Hepatocyte (in vitro differentiated cells): Measurements from ENCODE around the gene DDR1. TPM values are rescaled to one million over a fixed set of nuclear protein-coding genes. Genes with fewer than 3 reads are reported as not detected.
"Not testable (repeated sequence)": the region's sequence is repeated elsewhere in the genome, so short reads cannot be mapped to it uniquely, and the experiment has no call there.

Source experiments
- DNase-seq: peaks from one replicate; pipeline ENCODE4 v3.0.0-alpha.2; 2016; ENCODE audit warnings: low spot score
- H2AFZ ChIP-seq: fragments of 200-600 bp; sonication (generic); 2 replicates; pipeline ENCODE4 v1.6.0; 2016; ENCODE audit warnings: antibody characterized with exemption, mild to moderate bottlenecking
- H3K27ac ChIP-seq: fragments of 200-600 bp; sonication (generic); 2 replicates; pipeline ENCODE4 v1.5.1; 2016; ENCODE audit warnings: mild to moderate bottlenecking
- H3K27me3 ChIP-seq: fragments of 200-600 bp; sonication (generic); 2 replicates; pipeline ENCODE4 v1.6.1; 2016
- H3K36me3 ChIP-seq: fragments of 200-600 bp; sonication (generic); replicated peaks from 2 replicates; pipeline ENCODE4 v1.5.1; 2016; ENCODE audit warnings: low read depth; ENCODE audit not compliant: insufficient read depth
- H3K4me1 ChIP-seq: fragments of 200-600 bp; sonication (generic); 2 replicates; pipeline ENCODE4 v1.5.1; 2016; ENCODE audit warnings: mild to moderate bottlenecking, moderate library complexity; ENCODE audit not compliant: insufficient read depth
- H3K4me2 ChIP-seq: fragments of 200-600 bp; sonication (generic); 2 replicates; pipeline ENCODE4 v1.6.0; 2016
- H3K4me3 ChIP-seq: fragments of 200-600 bp; sonication (generic); 2 replicates; pipeline ENCODE4 v1.5.1; 2016; ENCODE audit warnings: mild to moderate bottlenecking
- H3K79me2 ChIP-seq: fragments of 200-600 bp; sonication (generic); 2 replicates; pipeline ENCODE4 v1.6.0; 2017; ENCODE audit warnings: mild to moderate bottlenecking
- H3K9me2 ChIP-seq: fragments of 200-600 bp; sonication (generic); replicated peaks from 2 replicates; pipeline ENCODE4 v1.6.0; 2017; ENCODE audit warnings: mild to moderate bottlenecking; ENCODE audit not compliant: insufficient read depth
- H3K9me3 ChIP-seq: fragments of 200-600 bp; sonication (generic); 2 replicates; pipeline ENCODE4 v1.5.1; 2016; ENCODE audit warnings: low read depth, mild to moderate bottlenecking
- H4K20me1 ChIP-seq: fragments of 200-600 bp; sonication (generic); 2 replicates; pipeline ENCODE4 v1.6.0; 2016; ENCODE audit warnings: mild to moderate bottlenecking; ENCODE audit not compliant: insufficient read depth, poor library complexity, severe bottlenecking
- EZH2 ChIP-seq: fragments of 200-600 bp; sonication (generic); IDR thresholded peaks from 2 replicates; pipeline ENCODE4 v1.6.1; 2016; ENCODE audit warnings: antibody characterized with exemption, mild to moderate bottlenecking, borderline replicate concordance
- EZH2phosphoT487 ChIP-seq: fragments of 200-600 bp; sonication (generic); IDR thresholded peaks from one replicate; pipeline ENCODE4 v1.6.1; 2018; ENCODE audit warnings: antibody characterized with exemption, mild to moderate bottlenecking, low read depth, moderate library complexity; ENCODE audit not compliant: unreplicated experiment, severe bottlenecking
- WGBS: methylation state at CpG from one replicate; pipeline ENCODE4 v1.1.6; 2016; ENCODE audit warnings: low lambda C conversion rate; ENCODE audit errors: missing lambda C conversion rate; 5-methylcytosine and 5-hydroxymethylcytosine counted together
- polyA plus RNA-seq: library from polyadenylated mRNA; unstranded; fragments of >200 nt; fragmentation: Nextera tagmentation; extraction: Ambion mirVana; gene quantifications from 2 replicates; pipeline ENCODE4 v1.2.1, GENCODE V29; 2016
- total RNA-seq: library from RNA; depleted of rRNA; stranded (reverse); fragments of >200 nt; gene quantifications from 2 replicates; pipeline ENCODE4 v1.2.3, GENCODE V29; 2014
- TF ChIP-seq, protein P1 (sequence below): fragments of 200-600 bp; sonication (generic); IDR thresholded peaks from 2 replicates; pipeline ENCODE4 v1.5.1; 2016; ENCODE audit warnings: antibody characterized with exemption, mild to moderate bottlenecking; ENCODE audit not compliant: poor library complexity

DDR1 gene
- total and polyA plus RNA-seq, 2 experiments from 2014 or later, result 94.4 TPM

DNA sequence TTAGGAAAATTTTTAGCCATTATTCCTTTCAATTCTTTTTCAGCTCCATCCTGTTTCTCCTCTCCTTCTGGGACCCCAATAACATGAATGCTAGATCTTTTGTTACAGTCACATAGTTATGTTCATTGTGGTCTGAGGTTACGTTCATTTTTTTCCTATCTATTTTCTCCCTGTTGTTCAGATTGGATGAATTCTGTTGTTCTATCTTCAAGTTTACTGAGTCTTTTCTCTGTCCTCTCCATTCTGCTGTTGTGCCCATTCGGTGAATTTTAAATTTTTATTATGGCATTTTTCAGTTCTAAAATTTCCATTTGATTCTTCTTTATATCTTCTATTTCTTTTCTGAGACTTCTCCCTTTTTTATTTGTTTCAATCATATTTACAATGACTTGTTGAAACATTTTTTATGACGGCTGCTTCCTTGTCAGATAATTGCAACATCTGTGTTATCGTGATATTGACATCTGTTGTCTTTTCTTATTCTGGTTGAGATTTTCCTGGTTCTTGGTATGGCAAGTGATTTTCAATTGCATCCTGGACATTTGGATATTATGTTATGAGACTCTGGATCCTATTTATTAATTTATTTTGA is 12.6 kb upstream of the DDR1 start:
- Histone ChIP-seq H3K4me3 (no peak overlapping the region), H4K20me1 (no peaks in the 10 kb centered on the region), H3K36me3 (no peaks in the 10 kb centered on the region), H3K9me2 (no peaks in the 10 kb centered on the region), H3K9me3 (no peaks in the 10 kb centered on the region), H3K4me2 (no peak overlapping the region), H2AFZ (no peak overlapping the region), H3K4me1 (no peaks in the 10 kb centered on the region), H3K27me3 (no peaks in the 10 kb centered on the region), H3K79me2 (no peaks in the 10 kb centered on the region), H3K27ac (no peak overlapping the region)
- DNase-seq, result no peak
- WGBS, result 72% methylated on average over 4 of the region's 4 CpGs
- TF ChIP-seq, protein P1, sequence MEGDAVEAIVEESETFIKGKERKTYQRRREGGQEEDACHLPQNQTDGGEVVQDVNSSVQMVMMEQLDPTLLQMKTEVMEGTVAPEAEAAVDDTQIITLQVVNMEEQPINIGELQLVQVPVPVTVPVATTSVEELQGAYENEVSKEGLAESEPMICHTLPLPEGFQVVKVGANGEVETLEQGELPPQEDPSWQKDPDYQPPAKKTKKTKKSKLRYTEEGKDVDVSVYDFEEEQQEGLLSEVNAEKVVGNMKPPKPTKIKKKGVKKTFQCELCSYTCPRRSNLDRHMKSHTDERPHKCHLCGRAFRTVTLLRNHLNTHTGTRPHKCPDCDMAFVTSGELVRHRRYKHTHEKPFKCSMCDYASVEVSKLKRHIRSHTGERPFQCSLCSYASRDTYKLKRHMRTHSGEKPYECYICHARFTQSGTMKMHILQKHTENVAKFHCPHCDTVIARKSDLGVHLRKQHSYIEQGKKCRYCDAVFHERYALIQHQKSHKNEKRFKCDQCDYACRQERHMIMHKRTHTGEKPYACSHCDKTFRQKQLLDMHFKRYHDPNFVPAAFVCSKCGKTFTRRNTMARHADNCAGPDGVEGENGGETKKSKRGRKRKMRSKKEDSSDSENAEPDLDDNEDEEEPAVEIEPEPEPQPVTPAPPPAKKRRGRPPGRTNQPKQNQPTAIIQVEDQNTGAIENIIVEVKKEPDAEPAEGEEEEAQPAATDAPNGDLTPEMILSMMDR, result no peak
- TF ChIP-seq EZH2 (no peak), EZH2phosphoT487 (no peak)

DNA sequence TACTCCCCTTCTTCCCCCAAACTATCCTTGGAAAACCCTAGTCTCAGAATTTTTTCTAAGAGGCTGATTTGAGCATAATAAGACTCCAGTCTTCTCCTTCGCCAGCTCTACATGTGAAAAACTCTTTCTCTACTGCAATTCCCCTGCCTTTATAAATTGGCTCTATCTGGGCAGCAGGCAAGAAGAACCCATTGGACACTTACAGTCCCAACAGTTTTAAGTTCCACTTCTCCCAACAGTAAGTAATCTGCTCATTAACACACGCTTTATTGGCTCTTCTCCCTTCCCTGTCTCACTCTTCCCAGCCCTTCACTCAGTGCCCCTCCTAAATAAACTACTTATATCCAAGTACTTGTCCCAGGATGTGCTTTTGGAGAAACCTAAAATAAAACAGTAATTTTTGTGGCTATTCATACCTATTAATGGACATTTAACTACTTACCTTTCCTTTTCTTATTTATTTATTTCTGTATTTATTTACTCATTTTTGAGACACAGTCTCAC is 11.1 kb upstream of the DDR1 start:
- TF ChIP-seq, protein P1, result no peak
- TF ChIP-seq EZH2 (no peak), EZH2phosphoT487 (no peak)
- Histone ChIP-seq H3K4me2 (no peak overlapping the region), H3K9me2 (no peaks in the 10 kb centered on the region), H4K20me1 (no peaks in the 10 kb centered on the region), H3K27ac (no peak overlapping the region), H3K4me1 (peaks cover 12% of the 10 kb centered on the region), H3K4me3 (no peak overlapping the region), H3K36me3 (no peaks in the 10 kb centered on the region), H3K27me3 (no peaks in the 10 kb centered on the region), H3K79me2 (no peaks in the 10 kb centered on the region), H2AFZ (no peak overlapping the region), H3K9me3 (no peaks in the 10 kb centered on the region)
- 95% methylated on average over 2 of the region's 2 CpGs for WGBS
- DNase-seq, result no peak

DNA sequence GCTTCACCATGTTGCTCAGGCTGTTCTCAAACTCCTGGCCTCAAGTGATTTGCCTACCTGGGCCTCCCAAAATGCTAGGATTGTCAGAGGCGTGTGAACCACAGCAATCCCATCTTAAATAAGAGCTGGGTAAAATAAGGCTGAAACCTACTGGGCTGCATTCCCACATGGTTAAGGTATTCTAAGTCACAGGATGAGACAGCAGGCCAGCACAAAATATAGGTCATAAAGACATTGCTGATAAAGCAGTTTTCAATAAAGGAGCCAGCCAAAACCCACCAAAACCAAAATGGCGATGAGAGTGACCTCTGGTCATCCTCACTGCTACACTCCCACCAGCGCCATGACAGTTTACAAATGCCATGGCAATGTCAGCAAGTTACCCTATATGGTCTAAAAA is 10.5 kb upstream of the DDR1 start:
- 98% methylated on average over 3 of the region's 3 CpGs for WGBS
- not testable (repeated sequence) for H2AFZ ChIP-seq

GRCh38 chr6:30875244-30876038 is 8.9 kb upstream of the DDR1 start:
- Histone ChIP-seq H3K27ac (peak overlapping the region; percentile 61), H3K9me3 (no peaks in the 10 kb centered on the region), H3K36me3 (no peaks in the 10 kb centered on the region), H4K20me1 (no peaks in the 10 kb centered on the region), H3K79me2 (no peaks in the 10 kb centered on the region), H3K4me1 (peaks cover 14% of the 10 kb centered on the region), H3K4me2 (no peak overlapping the region), H2AFZ (no peak overlapping the region), H3K27me3 (no peaks in the 10 kb centered on the region), H3K4me3 (no peak overlapping the region), H3K9me2 (no peaks in the 10 kb centered on the region)
- TF ChIP-seq, protein P1, result no peak
- no peak for TF ChIP-seq EZH2phosphoT487
- no peak for TF ChIP-seq EZH2
- DNase-seq, result no peak
- WGBS, result 86% methylated on average over 18 of the region's 18 CpGs

More for the DNA sequence above, 10.5 kb upstream of the DDR1 start:
- not testable (repeated sequence) for H3K9me3 ChIP-seq, H3K27ac ChIP-seq, H3K4me3 ChIP-seq, H3K9me2 ChIP-seq, H3K36me3 ChIP-seq, DNase-seq, H3K79me2 ChIP-seq, H4K20me1 ChIP-seq, H3K4me2 ChIP-seq, H3K27me3 ChIP-seq
- peaks cover 12% of the 10 kb centered on the region for H3K4me1 ChIP-seq
